Sigmoid colon (tissue), 4 donors: ENCODE data around the gene ATG9B.

Experiments used
- EP300 ChIP-seq, 4 donors: sonication (generic); formaldehyde crosslinking; IDR thresholded peaks; one replicate each; pipeline ENCODE4 v1.6.1; 2017; ENCODE audit warnings: antibody characterized with exemption in 4 of 4
- POLR2AphosphoS5 ChIP-seq, 4 donors: sonication (generic); formaldehyde crosslinking; IDR thresholded peaks; one replicate each; pipeline ENCODE4 v1.6.1; 2017; ENCODE audit warnings: antibody characterized with exemption in 4 of 4
- TF ChIP-seq, protein P1 (sequence below), 4 experiments: fragments of 450-650 bp in 3 of 4; fragments of 200-600 bp in 1 of 4; IDR thresholded peaks; one replicate each; pipeline ENCODE4 v1.5.1; 2016 to 2019; ENCODE audit warnings: antibody characterized with exemption in 4 of 4, mild to moderate bottlenecking in 3 of 4, moderate library complexity in 2 of 4

DNA sequence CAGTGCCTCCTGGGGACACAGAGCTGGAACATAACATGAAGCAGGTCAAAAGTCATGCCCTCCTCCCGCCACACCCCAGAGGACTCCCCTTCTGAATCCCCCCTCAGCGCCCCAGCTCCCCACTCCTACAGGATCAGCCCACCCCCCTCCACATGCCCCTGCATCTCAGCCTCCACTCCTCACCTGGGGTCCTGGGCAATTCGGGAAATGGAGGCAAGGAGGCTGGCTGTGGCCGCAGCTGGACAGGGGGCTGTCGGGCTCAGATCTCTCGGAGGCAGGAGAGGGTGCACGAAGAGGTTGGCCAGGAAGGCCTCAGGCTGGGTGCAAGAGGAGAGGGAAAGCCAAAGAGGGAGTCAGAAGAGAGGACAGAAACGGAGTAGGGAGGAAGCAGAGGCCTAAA lies 7.8 kb downstream of the ATG9B start:
- TF ChIP-seq, protein P1, sequence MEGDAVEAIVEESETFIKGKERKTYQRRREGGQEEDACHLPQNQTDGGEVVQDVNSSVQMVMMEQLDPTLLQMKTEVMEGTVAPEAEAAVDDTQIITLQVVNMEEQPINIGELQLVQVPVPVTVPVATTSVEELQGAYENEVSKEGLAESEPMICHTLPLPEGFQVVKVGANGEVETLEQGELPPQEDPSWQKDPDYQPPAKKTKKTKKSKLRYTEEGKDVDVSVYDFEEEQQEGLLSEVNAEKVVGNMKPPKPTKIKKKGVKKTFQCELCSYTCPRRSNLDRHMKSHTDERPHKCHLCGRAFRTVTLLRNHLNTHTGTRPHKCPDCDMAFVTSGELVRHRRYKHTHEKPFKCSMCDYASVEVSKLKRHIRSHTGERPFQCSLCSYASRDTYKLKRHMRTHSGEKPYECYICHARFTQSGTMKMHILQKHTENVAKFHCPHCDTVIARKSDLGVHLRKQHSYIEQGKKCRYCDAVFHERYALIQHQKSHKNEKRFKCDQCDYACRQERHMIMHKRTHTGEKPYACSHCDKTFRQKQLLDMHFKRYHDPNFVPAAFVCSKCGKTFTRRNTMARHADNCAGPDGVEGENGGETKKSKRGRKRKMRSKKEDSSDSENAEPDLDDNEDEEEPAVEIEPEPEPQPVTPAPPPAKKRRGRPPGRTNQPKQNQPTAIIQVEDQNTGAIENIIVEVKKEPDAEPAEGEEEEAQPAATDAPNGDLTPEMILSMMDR (IDR thresholded peaks at IDR 0.05) = no peak
- TF ChIP-seq POLR2AphosphoS5 (IDR thresholded peaks at IDR 0.05) (no peak), EP300 (IDR thresholded peaks at IDR 0.05) (no peak)
